NCI-H146 treated with DMSO at 0.1 percent for 48 hours (cell line): ENCODE measurements around the gene SLC9A1.
A peak's percentile ranks its signal among the peaks of the same experiment; 100 is the strongest.

Experiments used
- DNase-seq: peaks from one replicate; lab custom pipeline; 2025; ENCODE audit not compliant: unreplicated experiment; lab: John Stamatoyannopoulos, UW

Gene SLC9A1

DNA sequence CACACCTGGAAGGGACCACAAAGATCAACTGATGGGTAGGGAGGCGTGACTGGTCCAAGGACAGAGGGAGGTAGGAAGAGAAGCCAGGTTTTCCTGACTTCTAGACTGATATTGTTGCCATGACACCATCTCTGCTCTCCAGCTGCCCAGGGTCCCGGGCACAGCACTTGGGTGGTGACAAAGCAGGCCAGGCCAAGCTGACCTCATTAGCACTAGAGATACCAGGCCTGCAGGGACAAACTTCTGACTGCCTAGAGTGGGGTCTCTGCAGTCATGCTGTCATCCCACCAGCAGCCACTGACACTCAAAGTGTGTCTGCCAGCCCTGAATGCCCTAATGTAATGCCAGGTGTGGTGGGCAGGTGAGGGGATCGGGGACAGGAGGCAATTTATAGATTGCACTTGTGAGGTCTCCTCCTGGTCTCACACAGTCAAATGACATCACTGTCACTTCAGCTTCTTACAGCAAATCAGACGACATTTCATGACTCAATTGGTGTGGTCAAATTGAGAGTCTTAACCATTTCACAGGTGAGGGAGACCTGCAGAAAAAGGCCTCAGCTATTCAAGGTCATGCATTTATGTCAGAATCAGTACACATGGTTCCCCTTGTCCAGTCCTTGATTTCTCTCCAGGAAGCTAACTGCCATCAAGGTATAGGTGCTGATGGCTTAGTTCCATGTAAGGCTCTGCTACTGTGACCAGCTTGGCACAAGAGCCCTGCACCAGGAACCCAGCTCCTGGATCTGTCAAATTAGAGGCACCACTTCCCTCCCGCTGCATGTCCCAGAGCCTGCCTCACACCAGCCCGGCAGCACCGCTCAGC, 2.7 kb downstream of the SLC9A1 start:
- DNase-seq: no peak

DNA sequence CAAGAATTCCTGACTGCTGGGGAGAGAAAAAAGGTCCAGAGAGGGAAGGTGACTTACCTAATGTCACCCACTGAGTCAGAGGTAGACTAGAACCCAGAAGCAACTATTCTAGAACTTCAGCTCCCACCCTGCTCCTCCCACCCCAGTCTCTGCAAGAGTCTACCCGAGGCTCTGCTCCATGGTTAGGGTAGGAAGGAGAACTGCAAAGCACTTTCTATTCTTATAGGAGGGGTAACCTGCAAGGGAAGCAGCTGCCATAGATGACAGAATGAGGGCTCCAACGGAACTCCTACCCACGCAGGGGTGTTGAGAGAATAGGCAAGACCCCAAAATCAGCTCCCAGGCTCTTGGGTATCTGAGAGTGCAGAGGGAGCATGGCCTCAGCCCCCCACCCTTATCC, 4.3 kb downstream of the SLC9A1 start:
- DNase-seq: no peak

DNA sequence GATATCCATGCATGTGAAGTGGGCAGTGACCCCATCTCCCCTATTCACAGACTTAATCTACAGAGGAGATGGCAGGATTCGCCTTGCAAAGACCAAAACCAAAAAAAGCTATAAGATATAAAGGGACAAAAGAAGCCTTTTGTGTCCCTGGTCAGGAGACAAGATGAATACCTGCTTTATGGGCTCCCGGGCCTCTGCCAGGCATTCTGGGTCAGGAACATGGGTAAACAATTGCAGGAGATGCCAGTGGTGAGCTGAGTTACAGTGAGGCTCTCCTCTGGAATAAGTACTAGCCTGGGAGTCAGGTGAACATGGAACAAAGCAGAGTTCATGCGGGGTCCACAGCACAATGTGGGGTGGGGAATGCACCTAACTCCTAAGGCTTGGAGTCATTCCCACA, 4.7 kb downstream of the SLC9A1 start:
- DNase-seq: no peak

DNA sequence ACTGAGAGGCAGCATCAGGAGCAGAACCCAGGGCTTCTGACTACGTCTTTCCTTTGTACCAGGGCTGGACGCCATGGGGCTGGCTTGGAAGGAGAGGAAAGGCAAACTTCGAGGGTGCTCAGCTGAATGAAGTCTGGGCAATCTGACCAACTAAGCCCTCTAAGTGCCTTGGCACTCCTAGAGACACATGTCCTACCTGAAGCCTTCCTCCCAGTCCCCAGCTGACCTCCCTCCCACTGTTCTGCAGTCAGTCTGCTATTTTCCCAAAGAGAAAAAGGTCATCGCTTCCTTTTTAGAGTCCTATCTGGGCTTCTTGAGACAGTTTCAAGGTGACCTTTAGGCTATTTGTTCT, 5.2 kb downstream of the SLC9A1 start:
- DNase-seq: no peak

DNA sequence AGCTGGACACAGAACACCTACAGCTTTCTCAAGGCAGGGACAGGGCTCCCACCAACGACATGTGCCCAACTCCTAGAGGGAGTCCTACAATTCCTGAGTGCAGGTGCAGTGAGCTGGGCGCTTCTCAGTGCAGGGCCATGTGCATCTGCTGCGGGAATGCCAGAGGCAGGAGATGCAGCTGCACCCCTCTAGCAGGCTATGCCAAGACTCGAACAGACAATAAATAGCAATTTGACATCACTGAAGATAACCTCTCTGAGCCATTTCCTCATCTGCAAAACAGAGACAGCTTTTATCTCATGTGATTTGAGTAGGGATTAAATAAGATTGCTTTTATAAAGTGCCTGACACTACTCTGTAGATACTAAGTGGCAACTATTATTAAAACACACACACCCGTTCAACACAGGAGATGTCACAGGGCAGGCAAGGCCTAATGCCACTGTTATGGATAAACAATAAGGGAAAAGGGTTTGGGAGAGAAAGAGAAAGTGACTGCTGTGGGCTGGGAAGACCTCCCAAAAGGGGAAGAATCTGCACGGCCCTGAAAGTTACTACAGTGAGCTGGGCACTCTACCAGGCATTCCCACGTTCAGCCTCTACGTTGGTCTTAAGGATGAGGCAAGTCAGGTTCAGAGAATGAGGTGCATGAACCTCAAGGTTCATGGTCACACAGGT, 5.7 kb downstream of the SLC9A1 start:
- DNase-seq: peak; percentile 34

DNA sequence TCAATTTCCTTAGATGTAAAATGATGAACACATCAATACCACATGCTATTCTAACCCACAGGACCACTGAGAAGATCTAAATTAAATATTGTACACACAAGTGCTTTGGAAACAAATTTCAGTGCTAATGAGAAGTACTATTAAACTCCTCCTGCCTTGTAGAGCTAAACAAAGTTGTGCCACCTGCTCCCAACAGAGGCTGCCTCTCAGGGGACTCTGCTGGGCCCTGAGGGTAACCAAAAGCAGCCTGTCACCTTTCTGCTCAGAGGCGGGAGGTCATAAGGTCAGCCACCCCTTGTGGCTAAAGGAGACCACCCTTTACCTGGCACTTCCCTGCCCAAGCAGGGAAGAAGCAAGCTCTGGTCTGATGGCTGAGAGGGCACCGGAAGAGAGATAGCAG, 6.3 kb downstream of the SLC9A1 start:
- DNase-seq: no peak

DNA sequence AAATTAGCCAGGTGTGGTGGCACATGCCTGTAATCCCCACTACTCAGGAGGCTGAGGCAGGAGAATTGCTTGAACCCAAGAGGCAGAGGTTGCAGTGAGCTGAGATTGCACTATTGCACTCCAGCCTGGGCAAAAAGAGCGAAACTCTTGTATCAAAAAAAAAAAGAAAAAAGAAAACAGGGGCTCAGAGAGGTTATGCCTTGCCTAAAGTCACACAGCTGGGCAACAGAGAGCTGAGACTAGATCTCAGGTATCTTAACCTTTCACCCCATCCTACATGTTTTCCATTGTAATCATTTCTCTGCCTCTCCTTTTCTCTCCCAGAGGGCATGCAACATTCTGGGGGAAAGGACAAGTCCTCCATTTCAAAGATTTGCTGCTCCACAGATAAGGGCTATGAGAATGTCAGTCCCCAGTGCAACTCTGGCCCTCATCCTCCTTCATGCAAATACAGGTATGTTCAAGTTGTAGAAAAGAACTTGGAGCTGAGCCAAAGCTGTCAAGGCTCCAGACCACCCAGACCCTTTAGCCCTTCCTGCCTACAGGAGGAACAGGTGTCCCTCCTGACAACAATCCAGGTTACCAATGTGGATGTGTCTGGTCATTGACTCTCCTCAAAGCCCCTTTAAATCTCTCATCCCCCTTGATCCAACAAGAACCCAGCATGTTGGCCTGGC, 6.9 kb downstream of the SLC9A1 start:
- DNase-seq: no peak

DNA sequence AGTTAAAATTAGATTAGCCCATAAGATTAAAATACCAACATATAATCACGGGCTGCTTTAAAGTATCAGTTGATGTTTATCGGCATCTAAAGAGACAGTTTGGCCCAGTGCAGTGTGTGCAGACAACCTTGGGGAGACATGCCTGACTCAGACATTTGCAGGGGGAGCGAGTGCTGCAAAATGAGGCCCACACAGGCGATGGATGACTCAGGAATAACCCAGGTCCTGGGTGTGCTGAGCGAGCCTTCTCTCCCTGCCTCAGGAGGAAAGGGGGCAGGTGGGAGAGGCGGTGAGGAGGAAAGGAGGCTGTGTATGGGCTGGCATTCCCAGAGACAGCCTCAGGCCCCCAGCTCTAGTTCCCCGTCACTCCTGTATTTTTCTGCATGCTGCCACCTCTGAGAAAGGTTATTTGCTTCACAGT, 9.0 kb downstream of the SLC9A1 start:
- no peak for DNase-seq

DNA sequence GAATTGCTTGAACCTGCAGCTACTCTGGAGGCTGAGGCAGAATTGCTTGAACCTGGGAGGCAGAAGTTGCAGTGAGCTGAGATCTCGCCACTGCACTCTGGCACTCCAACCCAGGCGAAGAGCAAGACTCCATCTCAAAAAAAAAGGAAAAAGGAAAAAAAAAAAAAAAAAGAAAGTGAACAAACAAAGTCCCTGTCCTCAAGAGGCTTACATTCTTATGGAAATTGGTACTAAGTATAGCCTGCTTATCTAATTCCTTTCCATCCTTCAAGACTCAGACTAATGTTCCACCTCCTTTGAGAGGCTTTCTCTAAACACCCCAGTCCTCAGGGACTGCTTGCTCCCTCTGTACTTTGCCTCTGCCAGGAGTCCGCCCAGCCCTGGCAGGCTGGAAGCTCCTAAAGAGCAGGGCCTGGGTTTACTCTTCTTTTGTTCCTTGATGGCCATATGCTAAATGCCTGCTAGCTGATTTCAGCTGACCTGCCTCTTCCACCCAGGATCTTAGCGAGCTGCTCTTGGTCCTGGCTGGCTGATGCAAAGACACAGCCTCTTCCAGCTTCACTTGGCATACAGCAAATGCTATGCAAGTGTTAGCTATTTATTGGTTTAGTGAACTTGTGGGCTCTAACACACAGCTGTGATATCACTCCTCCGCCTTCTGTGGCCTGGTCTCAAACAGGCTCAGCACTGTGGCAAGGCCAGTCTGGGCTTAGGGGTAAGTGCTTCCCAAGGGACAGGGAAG, 9.8 kb downstream of the SLC9A1 start:
- no peak for DNase-seq

DNA sequence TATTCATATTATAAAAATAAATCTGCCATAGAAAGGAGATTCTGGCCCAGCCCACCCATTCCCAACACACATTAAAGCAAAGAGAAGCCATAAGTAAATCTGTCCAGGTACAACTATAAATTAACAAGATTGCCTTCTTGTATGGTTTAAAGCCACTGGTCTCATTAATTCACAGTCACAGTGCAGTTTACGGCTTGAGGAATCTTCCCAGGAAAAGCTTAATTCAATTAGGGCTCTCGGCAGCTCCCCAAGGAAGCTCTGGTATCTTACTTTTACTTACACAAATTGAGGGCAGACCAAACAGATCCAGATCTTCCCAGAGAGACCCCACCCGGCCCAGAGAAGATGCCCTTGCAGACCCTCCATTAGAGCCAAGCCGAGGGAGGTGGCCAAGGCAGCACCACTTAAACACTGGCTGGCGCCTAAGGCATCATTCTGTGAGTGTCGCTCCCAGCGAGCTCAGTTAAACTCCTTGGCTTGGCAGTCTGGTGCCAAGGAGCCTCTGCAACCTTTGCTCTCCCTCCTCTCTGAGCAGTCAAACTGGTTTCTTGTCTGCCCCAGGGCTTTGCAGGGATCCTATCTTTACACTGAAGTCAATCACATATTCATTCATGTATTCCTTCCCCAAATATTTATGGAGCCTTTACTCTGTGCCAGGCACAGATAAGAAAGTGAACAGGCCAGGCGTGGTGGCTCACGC, 10.7 kb downstream of the SLC9A1 start:
- no peak for DNase-seq

DNA sequence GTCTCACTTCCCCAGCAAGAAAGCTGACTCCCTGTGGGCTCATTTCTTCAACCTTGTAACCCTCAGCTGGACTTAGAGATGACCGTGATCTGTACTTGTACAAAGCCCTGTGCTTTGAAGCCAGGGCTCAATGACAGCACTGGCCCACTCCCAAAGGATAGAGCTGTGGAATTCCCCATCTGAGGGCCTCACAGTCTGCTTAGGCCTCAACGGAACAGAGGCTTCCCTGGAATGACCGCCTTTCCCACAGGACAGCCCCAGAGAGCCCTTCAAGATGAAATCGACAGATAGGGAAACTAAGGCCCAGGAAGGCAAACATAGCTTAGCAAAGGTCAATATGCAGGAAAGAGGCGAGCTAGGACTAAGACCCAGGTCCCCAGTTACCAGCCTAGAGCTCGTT, 11.5 kb downstream of the SLC9A1 start:
- DNase-seq: no peak

DNA sequence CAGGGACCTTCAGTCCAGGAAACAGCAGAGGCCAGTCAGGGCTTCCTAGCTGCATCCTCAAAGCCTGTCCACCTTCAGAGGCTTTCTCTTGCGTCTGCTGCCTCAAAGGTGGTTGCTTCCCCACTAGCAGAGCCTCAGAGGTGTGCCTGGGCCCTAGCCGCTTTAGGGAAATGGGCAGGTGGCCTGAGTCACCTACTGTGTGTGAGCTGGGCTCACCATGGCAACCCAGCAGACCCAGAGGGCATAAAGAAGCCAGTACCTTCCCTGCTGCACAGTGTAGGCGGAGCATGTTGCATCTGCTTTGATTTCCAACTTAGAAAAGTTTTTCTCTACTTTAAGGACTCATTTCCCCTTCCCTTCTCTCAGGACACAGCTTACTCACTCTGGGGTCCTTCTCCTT, 12.5 kb downstream of the SLC9A1 start:
- DNase-seq: peak; percentile 33

DNA sequence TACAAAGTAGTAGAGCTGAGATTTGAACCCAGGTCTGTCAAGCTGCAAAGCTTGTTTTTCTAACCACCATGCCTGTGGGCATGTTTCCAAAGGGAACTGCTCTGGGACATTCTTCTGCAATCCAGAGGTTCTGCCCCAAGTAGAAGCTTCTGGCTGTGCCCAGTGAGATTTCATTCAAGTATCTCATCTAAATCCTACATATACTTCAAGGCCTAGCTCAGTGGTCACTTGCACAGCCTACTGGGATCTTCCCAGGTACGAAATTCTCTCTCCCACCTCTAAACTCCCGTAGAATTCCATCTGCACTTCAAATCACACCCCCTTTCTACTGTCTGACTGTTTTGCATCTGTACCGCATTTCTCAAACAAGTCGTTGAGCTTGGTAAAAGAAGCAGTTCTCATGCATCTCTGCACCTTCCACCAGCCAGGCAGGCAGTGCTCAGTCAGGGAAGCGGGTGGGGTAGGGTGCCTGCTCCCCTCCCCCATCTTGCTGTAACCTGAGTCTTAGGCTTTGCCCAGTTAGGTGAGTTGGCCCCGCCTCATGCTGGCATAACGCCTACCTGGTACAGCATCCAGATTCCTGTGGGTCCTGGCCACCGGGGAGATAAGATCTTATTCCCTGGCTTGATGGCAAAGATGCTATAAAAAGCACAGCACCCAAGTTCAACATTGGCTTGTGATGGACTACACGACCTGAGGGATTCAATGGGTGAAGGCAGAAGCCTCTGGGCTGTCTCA, 13.5 kb downstream of the SLC9A1 start:
- no peak for DNase-seq

DNA sequence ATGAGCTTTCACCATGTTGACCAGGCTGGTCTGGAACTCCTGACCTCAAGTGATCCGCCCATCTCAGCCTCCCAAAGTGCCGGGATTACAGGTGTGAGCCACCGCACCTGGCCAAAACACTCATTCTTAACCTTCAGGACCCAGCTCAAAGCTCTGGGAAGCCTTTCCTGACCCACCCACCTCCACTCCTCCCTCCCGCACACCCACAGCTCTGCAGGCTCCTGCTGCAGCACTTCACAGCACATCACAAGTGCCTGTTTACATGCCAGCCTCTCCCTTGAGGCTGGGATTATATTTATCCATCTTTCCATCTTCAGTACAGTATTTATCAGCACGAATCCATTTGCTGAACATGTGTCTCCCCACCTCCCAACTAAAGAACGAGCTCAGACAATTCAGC, 14.9 kb downstream of the SLC9A1 start:
- DNase-seq: no peak

DNA sequence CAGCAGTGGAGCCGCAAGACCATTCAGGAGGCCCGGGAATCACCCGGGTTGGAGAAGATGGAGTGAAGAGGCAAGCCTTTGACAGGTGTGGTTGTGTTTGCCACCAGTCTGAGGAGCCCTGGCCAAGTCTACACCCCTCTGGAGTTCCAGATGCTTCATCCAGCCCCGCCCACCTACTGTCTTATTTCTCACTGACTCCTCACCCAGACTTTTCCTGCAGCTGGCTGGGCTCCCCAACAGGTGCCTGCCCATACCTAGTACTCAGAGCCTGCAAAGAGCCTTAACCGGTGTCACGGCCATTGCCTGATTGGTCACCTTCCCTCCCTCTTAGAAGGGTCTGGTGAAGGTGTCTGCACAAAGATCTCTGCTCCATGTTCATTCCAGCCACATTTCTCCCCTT, 16.0 kb downstream of the SLC9A1 start:
- DNase-seq: no peak

DNA sequence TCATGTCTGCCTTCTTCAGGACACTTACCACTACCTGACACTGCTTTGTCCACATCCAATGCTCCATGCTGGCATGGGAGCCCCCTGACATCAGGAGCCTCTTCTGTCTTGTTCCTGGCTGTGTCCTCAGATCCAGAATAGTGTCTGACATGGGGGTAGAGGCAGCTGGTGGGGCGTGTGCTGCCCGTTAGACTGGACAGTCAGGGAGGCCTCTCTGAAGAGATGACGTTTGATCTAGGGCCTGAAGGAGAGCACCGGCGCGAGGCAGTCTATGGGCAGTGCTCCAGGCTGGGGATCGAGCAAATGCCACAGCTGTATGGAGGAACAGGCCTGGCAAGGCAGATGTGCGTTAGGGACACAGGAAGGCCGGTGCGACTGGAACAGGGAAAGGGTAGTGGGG, 16.6 kb downstream of the SLC9A1 start:
- no peak for DNase-seq

DNA sequence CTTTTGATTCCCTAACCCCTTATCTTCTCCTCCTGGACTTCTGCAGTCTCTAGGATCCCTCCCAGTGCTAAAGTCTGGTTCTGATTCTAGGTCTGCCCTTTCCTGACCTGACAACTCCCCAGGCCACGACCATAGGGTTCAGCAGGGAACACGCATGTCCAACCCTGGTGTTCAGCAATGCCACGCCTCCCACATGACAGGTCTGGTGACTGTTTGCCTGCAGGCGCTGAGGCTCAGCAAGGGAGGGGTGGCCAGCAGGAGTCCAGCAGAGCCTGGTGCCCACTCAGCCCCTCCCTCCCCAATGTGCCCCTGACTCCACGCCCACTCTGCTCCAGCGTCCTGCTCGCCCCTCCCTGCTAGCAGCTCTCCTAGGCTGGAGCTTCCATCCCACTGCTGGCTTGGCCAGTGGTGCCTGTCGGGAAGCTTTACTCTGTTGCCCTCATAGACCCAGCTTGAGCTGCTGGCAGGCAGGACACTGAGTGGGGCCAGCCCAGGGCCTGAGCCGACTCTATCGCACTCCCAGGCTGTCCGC, 17.3 kb downstream of the SLC9A1 start:
- no peak for DNase-seq

DNA sequence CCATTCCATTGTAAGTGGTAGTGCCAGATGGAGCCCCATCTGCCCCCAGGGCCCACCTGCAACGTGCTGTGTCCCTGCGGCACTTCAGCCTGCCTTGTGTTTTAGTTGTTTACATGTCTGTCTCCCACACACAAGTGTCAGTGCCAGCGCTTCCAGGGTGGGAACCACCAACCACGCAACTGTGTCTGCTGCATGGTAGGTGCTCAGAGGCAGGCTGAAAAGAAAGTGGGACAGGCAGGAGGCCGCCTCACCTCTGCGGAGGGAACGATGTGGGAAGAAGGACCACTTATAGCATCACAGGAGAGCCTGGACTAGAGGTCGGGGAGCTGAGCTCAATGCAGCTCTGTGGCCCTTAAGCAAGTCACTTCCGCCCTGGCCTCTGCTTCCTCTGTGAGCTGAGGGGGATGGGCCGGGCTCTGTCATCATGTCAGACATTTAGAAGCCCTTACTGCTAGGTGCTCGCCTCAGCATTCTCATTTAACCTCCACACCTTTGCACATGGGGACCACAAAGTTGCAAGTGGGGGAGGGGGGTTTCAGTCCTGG, 17.9 kb downstream of the SLC9A1 start:
- no peak for DNase-seq

DNA sequence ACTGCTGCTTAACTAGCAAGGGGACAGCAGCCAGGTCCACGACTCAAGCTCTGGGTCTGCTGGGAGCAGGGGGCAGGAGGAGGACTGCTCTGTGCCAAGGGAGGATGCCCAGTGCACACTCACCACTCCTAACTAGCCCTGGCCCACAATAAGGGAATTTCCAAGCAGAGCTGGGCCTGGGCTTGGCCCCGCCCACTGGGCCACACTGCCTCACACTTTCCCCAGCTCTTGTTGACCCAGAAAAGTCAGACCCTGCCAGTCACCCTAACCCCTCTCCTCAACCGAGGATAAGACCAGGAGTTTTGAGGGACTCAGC, 18.7 kb downstream of the SLC9A1 start:
- no peak for DNase-seq
